ENCODE measurements around the gene ARFGAP2. TPM values are rescaled to one million over a fixed set of nuclear protein-coding genes. Genes with fewer than 3 reads are reported as not detected.
A peak's percentile ranks its signal among the peaks of the same experiment; 100 is the strongest.
"Not testable (repeated sequence)": the region's sequence is repeated elsewhere in the genome, so short reads cannot be mapped to it uniquely, and the experiment has no call there.

Gene ARFGAP2
- total and polyA plus RNA-seq, 2 donors from 2014 or later: 59.3 to 87.5 TPM

DNA sequence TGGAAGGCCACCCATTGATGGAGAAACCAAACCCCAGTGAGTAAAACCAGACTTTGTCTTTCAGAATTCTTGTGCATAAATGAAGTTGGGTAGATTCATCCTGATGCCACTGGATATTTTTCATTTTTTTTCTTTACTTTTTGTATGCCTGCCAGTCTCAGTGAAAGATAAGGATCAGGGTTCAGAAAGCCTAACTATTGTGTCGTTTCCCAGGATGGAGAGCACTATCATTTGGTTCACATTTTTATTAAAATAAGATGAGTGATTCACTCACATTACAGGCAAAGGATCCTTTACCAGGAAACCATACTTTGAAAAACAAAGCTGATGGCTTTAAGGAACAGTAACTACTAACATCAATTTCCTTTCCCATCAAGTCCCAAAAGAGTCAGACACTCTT lies 52.0 kb downstream of the ARFGAP2 start:
- no peak overlapping the region for H3K27ac ChIP-seq (ENCODE audit: low read depth in 2 of 2, low read length in 2 of 2)
- DNase-seq (no peak), FAIRE-seq (no peak)
- no peaks in the 10 kb centered on the region for H3K27me3 ChIP-seq (ENCODE audit: control insufficient read depth, insufficient read depth, low read length)
- H3K9ac ChIP-seq (ENCODE audit: low read length in 3 of 3): no peak overlapping the region
- intact Hi-C loops (cut with DNase I): no loop called here
- no peak for TF ChIP-seq CTCF (IDR thresholded peaks at IDR 0.05; ENCODE audit: borderline replicate concordance, extremely low read depth, insufficient read depth)
- no peak overlapping the region for H3K4me3 ChIP-seq (ENCODE audit: low read length in 3 of 3)
- no peaks in the 10 kb centered on the region for H3K4me1 ChIP-seq (ENCODE audit: control insufficient read depth in 2 of 3, insufficient read depth in 2 of 3, low read depth in 1 of 3, low read length in 3 of 3)
- H3K9me3 ChIP-seq (ENCODE audit: control insufficient read depth in 2 of 3, insufficient read depth in 1 of 3, low read length in 3 of 3): no peaks in the 10 kb centered on the region
- no peaks in the 10 kb centered on the region for H3K36me3 ChIP-seq (ENCODE audit: control insufficient read depth in 2 of 3, insufficient read depth in 3 of 3, low read length in 3 of 3)

DNA sequence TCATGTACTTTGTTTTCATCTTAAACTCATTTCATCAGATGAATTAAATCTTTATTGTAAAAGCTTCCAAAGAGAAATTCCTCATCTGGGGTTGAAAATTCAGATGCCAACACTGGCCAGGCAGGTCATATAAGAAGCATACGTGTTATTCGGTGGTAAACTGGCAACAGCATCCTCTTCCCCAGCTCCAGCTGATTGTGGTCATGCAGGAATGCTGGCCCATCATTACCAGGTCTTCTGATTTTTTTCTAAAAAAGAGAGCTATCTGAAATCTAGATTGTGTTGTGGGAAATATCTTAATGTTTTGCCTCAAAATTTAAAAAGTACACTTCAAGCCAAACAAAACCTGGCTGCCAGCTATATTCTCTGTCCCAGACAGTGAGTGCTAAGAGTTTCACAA lies 53.6 kb downstream of the ARFGAP2 start:
- DNase-seq (no peak), FAIRE-seq (no peak)
- TF ChIP-seq CTCF (IDR thresholded peaks at IDR 0.05; ENCODE audit: borderline replicate concordance, extremely low read depth, insufficient read depth): no peak
- Histone ChIP-seq H3K27ac (ENCODE audit: low read depth in 2 of 2, low read length in 2 of 2) (no peak overlapping the region), H3K9me3 (ENCODE audit: control insufficient read depth in 2 of 3, insufficient read depth in 1 of 3, low read length in 3 of 3) (no peaks in the 10 kb centered on the region), H3K4me3 (ENCODE audit: low read length in 3 of 3) (no peak overlapping the region), H3K36me3 (ENCODE audit: control insufficient read depth in 2 of 3, insufficient read depth in 3 of 3, low read length in 3 of 3) (no peaks in the 10 kb centered on the region), H3K9ac (ENCODE audit: low read length in 3 of 3) (no peak overlapping the region), H3K4me1 (ENCODE audit: control insufficient read depth in 2 of 3, insufficient read depth in 2 of 3, low read depth in 1 of 3, low read length in 3 of 3) (no peaks in the 10 kb centered on the region), H3K27me3 (ENCODE audit: control insufficient read depth, insufficient read depth, low read length) (no peaks in the 10 kb centered on the region)
- intact Hi-C loops (cut with DNase I): no loop called here

DNA sequence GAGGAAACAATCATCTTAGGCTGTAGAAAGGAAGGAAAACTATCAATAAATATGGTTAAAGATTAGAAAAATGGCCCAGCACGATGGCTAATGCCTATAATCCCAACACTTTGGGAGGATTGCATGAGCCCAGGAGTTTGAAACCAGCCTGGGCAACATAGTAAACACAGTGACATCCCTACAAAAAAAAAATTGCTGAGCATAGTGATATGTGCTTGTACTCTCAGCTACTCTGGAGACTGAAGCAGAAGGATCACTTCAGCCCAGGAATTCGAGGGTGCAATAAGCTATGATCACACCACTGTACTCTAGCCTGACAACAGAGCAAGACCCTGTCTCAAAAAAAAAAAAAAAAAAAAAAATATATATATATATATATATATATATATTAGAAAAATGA lies 54.9 kb downstream of the ARFGAP2 start:
- TF ChIP-seq CTCF (IDR thresholded peaks at IDR 0.05; ENCODE audit: borderline replicate concordance, extremely low read depth, insufficient read depth): no peak
- Histone ChIP-seq H3K4me3 (ENCODE audit: low read length in 3 of 3) (no peak overlapping the region), H3K9me3 (ENCODE audit: control insufficient read depth in 2 of 3, insufficient read depth in 1 of 3, low read length in 3 of 3) (no peaks in the 10 kb centered on the region), H3K27me3 (ENCODE audit: control insufficient read depth, insufficient read depth, low read length) (no peaks in the 10 kb centered on the region), H3K4me1 (ENCODE audit: control insufficient read depth in 2 of 3, insufficient read depth in 2 of 3, low read depth in 1 of 3, low read length in 3 of 3) (no peaks in the 10 kb centered on the region), H3K36me3 (ENCODE audit: control insufficient read depth in 2 of 3, insufficient read depth in 3 of 3, low read length in 3 of 3) (no peaks in the 10 kb centered on the region), H3K9ac (ENCODE audit: low read length in 3 of 3) (no peak overlapping the region), H3K27ac (ENCODE audit: low read depth in 2 of 2, low read length in 2 of 2) (no peak overlapping the region)
- FAIRE-seq (no peak), DNase-seq (no peak)
- intact Hi-C loops (cut with DNase I): no loop called here

DNA sequence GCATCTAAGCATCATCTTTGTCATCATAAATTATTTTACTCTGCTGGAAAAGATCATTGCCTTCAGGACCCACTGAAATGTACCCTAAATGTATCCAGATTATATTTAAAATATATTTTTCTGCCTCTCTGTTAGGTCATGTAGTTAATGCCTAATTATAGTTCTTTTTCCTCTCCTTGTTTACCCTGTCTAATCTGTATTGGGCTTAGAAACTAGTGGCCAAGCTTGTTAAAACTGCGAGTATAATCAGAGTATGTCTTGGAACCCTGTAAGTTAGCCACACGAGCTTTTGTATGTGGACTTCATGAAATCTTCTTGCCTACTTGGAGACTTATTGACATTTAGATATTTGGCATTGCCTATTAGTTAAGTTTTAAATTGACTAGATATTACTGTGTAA lies 55.6 kb downstream of the ARFGAP2 start:
- no peak overlapping the region for H3K4me3 ChIP-seq (ENCODE audit: low read length in 3 of 3)
- no peak overlapping the region for H3K27ac ChIP-seq (ENCODE audit: low read depth in 2 of 2, low read length in 2 of 2)
- H3K36me3 ChIP-seq (ENCODE audit: control insufficient read depth in 2 of 3, insufficient read depth in 3 of 3, low read length in 3 of 3): no peaks in the 10 kb centered on the region
- no peak for DNase-seq
- H3K4me1 ChIP-seq (ENCODE audit: control insufficient read depth in 2 of 3, insufficient read depth in 2 of 3, low read depth in 1 of 3, low read length in 3 of 3): no peaks in the 10 kb centered on the region
- intact Hi-C loops (cut with DNase I): no loop called here
- H3K9ac ChIP-seq (ENCODE audit: low read length in 3 of 3): no peak overlapping the region
- no peak for TF ChIP-seq CTCF (IDR thresholded peaks at IDR 0.05; ENCODE audit: borderline replicate concordance, extremely low read depth, insufficient read depth)
- no peaks in the 10 kb centered on the region for H3K9me3 ChIP-seq (ENCODE audit: control insufficient read depth in 2 of 3, insufficient read depth in 1 of 3, low read length in 3 of 3)
- no peak for FAIRE-seq
- H3K27me3 ChIP-seq (ENCODE audit: control insufficient read depth, insufficient read depth, low read length): no peaks in the 10 kb centered on the region

- H3K4me3 ChIP-seq (ENCODE audit: low read length in 3 of 3); H3K4me1 ChIP-seq (ENCODE audit: control insufficient read depth in 2 of 3, insufficient read depth in 2 of 3, low read depth in 1 of 3, low read length in 3 of 3); H3K9ac ChIP-seq (ENCODE audit: low read length in 3 of 3); H3K27me3 ChIP-seq (ENCODE audit: control insufficient read depth, insufficient read depth, low read length); intact Hi-C loops (cut with DNase I); H3K9me3 ChIP-seq (ENCODE audit: control insufficient read depth in 2 of 3, insufficient read depth in 1 of 3, low read length in 3 of 3); H3K27ac ChIP-seq (ENCODE audit: low read depth in 2 of 2, low read length in 2 of 2); FAIRE-seq; H3K36me3 ChIP-seq (ENCODE audit: control insufficient read depth in 2 of 3, insufficient read depth in 3 of 3, low read length in 3 of 3): not testable (repeated sequence)
- DNase-seq: peak in 1 of 5 donors; percentile 74
These were observed 57.6 kb downstream of the ARFGAP2 start for GRCh38 chr11:47118958-47119688.

Data from kidney (tissue), 14 donors.